Liver (tissue), 3 donors: Measurements from ENCODE around the gene NR2F2.

ENCODE experiments used
- ATF3 ChIP-seq: IDR thresholded peaks from 2 replicates; pipeline ENCODE4 v1.6.1; 2016; ENCODE audit warnings: antibody characterized with exemption
- GABPA ChIP-seq, 2 donors: IDR thresholded peaks in 1 of 2; conservative IDR thresholded peaks in 1 of 2; 2 replicates each; pipeline ENCODE4 v1.6.1; 2016; ENCODE audit warnings: antibody characterized with exemption in 2 of 2, mild to moderate bottlenecking in 1 of 2, moderate library complexity in 1 of 2
- HNF4A ChIP-seq, 2 donors: conservative IDR thresholded peaks; 2 replicates each; pipeline ENCODE4 v1.6.1; 2016; ENCODE audit warnings: antibody characterized with exemption in 2 of 2, mild to moderate bottlenecking in 2 of 2
- RAD21 ChIP-seq, 2 donors: IDR thresholded peaks; 2 replicates each; pipeline ENCODE4 v1.6.1; 2016; ENCODE audit warnings: antibody characterized with exemption in 2 of 2, mild to moderate bottlenecking in 2 of 2
- RXRA ChIP-seq, 2 donors: IDR thresholded peaks; 2 replicates each; pipeline ENCODE4 v1.6.1; 2017 to 2018; ENCODE audit warnings: antibody characterized with exemption in 2 of 2, mild to moderate bottlenecking in 1 of 2
- TAF1 ChIP-seq: conservative IDR thresholded peaks from 2 replicates; pipeline ENCODE4 v1.6.1; 2016; ENCODE audit warnings: antibody characterized with exemption, mild to moderate bottlenecking
- YY1 ChIP-seq: IDR thresholded peaks from 2 replicates; pipeline ENCODE4 v1.6.1; 2016; ENCODE audit warnings: antibody characterized with exemption, mild to moderate bottlenecking
- TF ChIP-seq, protein P1 (sequence below): IDR thresholded peaks from 2 replicates; pipeline ENCODE4 v1.6.1; 2016; ENCODE audit warnings: antibody characterized with exemption, mild to moderate bottlenecking
- TF ChIP-seq, protein P2 (sequence below): fragments of 150-350 bp; IDR thresholded peaks from 2 replicates; pipeline ENCODE4 v1.5.1; 2017; ENCODE audit warnings: improper control_type of control experiment, low read depth, low read length; ENCODE audit not compliant: missing input control
- donor health status: healthy.
- donor health status: healthy.

GRCh38 chr15:96362011-96362754 is 31.7 kb downstream of the NR2F2 start:
- TF ChIP-seq RXRA (IDR thresholded peaks at IDR 0.05) (no peak), ATF3 (no peak), HNF4A (conservative IDR thresholded peaks at IDR 0.05) (no peak), GABPA (IDR thresholded peaks at IDR 0.05 in 1 of 2, conservative IDR thresholded peaks at IDR 0.05 in 1 of 2) (no peak), RAD21 (IDR thresholded peaks at IDR 0.05) (no peak), TAF1 (no peak), YY1 (no peak)
- TF ChIP-seq, protein P1, sequence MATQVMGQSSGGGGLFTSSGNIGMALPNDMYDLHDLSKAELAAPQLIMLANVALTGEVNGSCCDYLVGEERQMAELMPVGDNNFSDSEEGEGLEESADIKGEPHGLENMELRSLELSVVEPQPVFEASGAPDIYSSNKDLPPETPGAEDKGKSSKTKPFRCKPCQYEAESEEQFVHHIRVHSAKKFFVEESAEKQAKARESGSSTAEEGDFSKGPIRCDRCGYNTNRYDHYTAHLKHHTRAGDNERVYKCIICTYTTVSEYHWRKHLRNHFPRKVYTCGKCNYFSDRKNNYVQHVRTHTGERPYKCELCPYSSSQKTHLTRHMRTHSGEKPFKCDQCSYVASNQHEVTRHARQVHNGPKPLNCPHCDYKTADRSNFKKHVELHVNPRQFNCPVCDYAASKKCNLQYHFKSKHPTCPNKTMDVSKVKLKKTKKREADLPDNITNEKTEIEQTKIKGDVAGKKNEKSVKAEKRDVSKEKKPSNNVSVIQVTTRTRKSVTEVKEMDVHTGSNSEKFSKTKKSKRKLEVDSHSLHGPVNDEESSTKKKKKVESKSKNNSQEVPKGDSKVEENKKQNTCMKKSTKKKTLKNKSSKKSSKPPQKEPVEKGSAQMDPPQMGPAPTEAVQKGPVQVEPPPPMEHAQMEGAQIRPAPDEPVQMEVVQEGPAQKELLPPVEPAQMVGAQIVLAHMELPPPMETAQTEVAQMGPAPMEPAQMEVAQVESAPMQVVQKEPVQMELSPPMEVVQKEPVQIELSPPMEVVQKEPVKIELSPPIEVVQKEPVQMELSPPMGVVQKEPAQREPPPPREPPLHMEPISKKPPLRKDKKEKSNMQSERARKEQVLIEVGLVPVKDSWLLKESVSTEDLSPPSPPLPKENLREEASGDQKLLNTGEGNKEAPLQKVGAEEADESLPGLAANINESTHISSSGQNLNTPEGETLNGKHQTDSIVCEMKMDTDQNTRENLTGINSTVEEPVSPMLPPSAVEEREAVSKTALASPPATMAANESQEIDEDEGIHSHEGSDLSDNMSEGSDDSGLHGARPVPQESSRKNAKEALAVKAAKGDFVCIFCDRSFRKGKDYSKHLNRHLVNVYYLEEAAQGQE: no peak
- TF ChIP-seq, protein P2, sequence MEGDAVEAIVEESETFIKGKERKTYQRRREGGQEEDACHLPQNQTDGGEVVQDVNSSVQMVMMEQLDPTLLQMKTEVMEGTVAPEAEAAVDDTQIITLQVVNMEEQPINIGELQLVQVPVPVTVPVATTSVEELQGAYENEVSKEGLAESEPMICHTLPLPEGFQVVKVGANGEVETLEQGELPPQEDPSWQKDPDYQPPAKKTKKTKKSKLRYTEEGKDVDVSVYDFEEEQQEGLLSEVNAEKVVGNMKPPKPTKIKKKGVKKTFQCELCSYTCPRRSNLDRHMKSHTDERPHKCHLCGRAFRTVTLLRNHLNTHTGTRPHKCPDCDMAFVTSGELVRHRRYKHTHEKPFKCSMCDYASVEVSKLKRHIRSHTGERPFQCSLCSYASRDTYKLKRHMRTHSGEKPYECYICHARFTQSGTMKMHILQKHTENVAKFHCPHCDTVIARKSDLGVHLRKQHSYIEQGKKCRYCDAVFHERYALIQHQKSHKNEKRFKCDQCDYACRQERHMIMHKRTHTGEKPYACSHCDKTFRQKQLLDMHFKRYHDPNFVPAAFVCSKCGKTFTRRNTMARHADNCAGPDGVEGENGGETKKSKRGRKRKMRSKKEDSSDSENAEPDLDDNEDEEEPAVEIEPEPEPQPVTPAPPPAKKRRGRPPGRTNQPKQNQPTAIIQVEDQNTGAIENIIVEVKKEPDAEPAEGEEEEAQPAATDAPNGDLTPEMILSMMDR: no peak
